Measurements from ENCODE around the gene KCNA5.
A peak's percentile ranks its signal among the peaks of the same experiment; 100 is the strongest.

DNA sequence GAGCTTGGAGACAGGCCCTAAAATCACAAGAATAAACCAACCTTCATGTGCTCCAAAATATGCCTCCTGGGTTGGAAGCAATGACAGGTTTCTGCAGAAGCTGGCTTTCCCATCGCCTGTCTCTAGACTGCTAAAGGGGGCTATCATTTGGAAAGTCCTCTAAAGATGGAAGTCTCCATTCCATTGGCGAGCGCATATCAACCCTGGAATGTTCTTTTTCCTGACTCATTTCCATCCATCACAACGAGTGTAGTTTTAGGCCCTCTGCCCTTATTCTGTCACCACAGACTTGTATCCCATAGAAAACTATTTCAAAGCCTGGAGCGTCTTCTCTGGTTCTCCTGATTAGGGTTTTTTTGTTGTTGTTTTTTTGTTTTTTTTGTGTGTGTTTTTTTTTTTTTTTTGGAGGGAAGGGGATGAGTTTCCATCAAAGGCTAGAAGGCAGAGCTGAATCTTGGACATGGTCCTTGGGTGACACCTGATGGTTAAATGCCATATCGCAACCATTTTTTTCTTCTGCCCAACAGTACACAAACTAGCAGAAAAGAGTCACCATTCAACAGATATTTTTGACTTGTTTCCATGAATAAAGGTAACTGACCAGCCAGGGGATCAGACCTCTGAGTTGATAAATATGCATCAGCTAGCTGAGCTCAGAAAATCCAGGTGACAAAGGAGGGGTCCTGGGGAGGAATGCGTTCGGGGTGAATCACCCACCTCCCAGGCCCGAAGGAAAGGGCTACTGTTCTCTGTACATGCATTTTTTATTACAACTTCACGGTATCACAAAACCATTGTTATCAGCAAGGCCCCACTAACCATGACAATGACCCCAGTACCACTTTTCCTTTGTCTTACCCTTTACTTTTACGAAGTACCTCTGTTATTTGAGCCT lies 40.5 kb downstream of the KCNA5 start:
- TF ChIP-seq RBM39 (IDR thresholded peaks at IDR 0.05; ENCODE audit: low read depth, low read length, poor library complexity, severe bottlenecking): no peak
- TF ChIP-seq, protein P1, sequence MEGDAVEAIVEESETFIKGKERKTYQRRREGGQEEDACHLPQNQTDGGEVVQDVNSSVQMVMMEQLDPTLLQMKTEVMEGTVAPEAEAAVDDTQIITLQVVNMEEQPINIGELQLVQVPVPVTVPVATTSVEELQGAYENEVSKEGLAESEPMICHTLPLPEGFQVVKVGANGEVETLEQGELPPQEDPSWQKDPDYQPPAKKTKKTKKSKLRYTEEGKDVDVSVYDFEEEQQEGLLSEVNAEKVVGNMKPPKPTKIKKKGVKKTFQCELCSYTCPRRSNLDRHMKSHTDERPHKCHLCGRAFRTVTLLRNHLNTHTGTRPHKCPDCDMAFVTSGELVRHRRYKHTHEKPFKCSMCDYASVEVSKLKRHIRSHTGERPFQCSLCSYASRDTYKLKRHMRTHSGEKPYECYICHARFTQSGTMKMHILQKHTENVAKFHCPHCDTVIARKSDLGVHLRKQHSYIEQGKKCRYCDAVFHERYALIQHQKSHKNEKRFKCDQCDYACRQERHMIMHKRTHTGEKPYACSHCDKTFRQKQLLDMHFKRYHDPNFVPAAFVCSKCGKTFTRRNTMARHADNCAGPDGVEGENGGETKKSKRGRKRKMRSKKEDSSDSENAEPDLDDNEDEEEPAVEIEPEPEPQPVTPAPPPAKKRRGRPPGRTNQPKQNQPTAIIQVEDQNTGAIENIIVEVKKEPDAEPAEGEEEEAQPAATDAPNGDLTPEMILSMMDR (CRISPR knock-in tag; IDR thresholded peaks at IDR 0.05): peak; percentile 68
- no peak for TF ChIP-seq ISX (CRISPR knock-in tag; conservative IDR thresholded peaks at IDR 0.05)
- TF ChIP-seq, protein P2, sequence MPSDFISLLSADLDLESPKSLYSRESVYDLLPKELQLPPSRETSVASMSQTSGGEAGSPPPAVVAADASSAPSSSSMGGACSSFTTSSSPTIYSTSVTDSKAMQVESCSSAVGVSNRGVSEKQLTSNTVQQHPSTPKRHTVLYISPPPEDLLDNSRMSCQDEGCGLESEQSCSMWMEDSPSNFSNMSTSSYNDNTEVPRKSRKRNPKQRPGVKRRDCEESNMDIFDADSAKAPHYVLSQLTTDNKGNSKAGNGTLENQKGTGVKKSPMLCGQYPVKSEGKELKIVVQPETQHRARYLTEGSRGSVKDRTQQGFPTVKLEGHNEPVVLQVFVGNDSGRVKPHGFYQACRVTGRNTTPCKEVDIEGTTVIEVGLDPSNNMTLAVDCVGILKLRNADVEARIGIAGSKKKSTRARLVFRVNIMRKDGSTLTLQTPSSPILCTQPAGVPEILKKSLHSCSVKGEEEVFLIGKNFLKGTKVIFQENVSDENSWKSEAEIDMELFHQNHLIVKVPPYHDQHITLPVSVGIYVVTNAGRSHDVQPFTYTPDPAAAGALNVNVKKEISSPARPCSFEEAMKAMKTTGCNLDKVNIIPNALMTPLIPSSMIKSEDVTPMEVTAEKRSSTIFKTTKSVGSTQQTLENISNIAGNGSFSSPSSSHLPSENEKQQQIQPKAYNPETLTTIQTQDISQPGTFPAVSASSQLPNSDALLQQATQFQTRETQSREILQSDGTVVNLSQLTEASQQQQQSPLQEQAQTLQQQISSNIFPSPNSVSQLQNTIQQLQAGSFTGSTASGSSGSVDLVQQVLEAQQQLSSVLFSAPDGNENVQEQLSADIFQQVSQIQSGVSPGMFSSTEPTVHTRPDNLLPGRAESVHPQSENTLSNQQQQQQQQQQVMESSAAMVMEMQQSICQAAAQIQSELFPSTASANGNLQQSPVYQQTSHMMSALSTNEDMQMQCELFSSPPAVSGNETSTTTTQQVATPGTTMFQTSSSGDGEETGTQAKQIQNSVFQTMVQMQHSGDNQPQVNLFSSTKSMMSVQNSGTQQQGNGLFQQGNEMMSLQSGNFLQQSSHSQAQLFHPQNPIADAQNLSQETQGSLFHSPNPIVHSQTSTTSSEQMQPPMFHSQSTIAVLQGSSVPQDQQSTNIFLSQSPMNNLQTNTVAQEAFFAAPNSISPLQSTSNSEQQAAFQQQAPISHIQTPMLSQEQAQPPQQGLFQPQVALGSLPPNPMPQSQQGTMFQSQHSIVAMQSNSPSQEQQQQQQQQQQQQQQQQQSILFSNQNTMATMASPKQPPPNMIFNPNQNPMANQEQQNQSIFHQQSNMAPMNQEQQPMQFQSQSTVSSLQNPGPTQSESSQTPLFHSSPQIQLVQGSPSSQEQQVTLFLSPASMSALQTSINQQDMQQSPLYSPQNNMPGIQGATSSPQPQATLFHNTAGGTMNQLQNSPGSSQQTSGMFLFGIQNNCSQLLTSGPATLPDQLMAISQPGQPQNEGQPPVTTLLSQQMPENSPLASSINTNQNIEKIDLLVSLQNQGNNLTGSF (CRISPR knock-in tag; IDR thresholded peaks at IDR 0.05): no peak
- TF ChIP-seq MAFK (conservative IDR thresholded peaks at IDR 0.05 in 1 of 2, IDR thresholded peaks at IDR 0.05 in 1 of 2; ENCODE audit: low read length in 2 of 2): no peak
- no peak for TF ChIP-seq PLRG1 (conservative IDR thresholded peaks at IDR 0.05)
- TF ChIP-seq ZNF549 (CRISPR knock-in tag; IDR thresholded peaks at IDR 0.05): no peak
- no peak for TF ChIP-seq ZBTB7B (CRISPR knock-in tag; IDR thresholded peaks at IDR 0.05)
- TF ChIP-seq KDM1A (CRISPR knock-in tag; IDR thresholded peaks at IDR 0.05): no peak
- TF ChIP-seq, protein P3, sequence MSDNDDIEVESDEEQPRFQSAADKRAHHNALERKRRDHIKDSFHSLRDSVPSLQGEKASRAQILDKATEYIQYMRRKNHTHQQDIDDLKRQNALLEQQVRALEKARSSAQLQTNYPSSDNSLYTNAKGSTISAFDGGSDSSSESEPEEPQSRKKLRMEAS (IDR thresholded peaks at IDR 0.05): no peak
- TF ChIP-seq, protein P4, sequence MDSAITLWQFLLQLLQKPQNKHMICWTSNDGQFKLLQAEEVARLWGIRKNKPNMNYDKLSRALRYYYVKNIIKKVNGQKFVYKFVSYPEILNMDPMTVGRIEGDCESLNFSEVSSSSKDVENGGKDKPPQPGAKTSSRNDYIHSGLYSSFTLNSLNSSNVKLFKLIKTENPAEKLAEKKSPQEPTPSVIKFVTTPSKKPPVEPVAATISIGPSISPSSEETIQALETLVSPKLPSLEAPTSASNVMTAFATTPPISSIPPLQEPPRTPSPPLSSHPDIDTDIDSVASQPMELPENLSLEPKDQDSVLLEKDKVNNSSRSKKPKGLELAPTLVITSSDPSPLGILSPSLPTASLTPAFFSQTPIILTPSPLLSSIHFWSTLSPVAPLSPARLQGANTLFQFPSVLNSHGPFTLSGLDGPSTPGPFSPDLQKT (CRISPR knock-in tag; IDR thresholded peaks at IDR 0.05; ENCODE audit: borderline replicate concordance): no peak

All from HepG2 (cell line).